Smooth muscle cell (in vitro differentiated cells): ENCODE data around the gene TRIM72. TPM values are rescaled to one million over a fixed set of nuclear protein-coding genes. Genes with fewer than 3 reads are reported as not detected.

Experiments used
- DNase-seq: peaks from one replicate; lab custom pipeline; 2025; ENCODE audit not compliant: unreplicated experiment; lab: John Stamatoyannopoulos, UW
- H2AFZ ChIP-seq: fragments of 200-600 bp; sonication (generic); 2 replicates; pipeline ENCODE4 v1.6.0; 2016; ENCODE audit warnings: antibody characterized with exemption, low read depth, mild to moderate bottlenecking
- H3F3A ChIP-seq: fragments of 200-600 bp; sonication (generic); 2 replicates; pipeline ENCODE4 v1.6.0; 2017; ENCODE audit warnings: antibody characterized with exemption, low read depth
- H3K27ac ChIP-seq: fragments of 200-600 bp; sonication (generic); 2 replicates; pipeline ENCODE4 v1.5.1; 2016; ENCODE audit warnings: low read depth, mild to moderate bottlenecking
- H3K27me3 ChIP-seq: fragments of 200-600 bp; sonication (generic); 2 replicates; pipeline ENCODE4 v1.6.1; 2016; ENCODE audit warnings: low read depth, mild to moderate bottlenecking
- H3K36me3 ChIP-seq: fragments of 200-600 bp; sonication (generic); 2 replicates; pipeline ENCODE4 v1.5.1; 2016; ENCODE audit warnings: low read depth
- H3K4me1 ChIP-seq: fragments of 200-600 bp; sonication (generic); 2 replicates; pipeline ENCODE4 v1.5.1; 2016; ENCODE audit warnings: low read depth
- H3K4me2 ChIP-seq: fragments of 200-600 bp; sonication (generic); 2 replicates; pipeline ENCODE4 v1.6.0; 2016; ENCODE audit warnings: mild to moderate bottlenecking
- H3K4me3 ChIP-seq: fragments of 200-600 bp; sonication (generic); 2 replicates; pipeline ENCODE4 v1.5.1; 2016; ENCODE audit warnings: mild to moderate bottlenecking
- H3K79me2 ChIP-seq: fragments of 200-600 bp; sonication (generic); 2 replicates; pipeline ENCODE4 v1.6.0; 2016; ENCODE audit warnings: low read depth, mild to moderate bottlenecking
- H3K9ac ChIP-seq: fragments of 200-600 bp; sonication (generic); 2 replicates; pipeline ENCODE4 v1.6.0; 2016; ENCODE audit warnings: low read depth
- H3K9me3 ChIP-seq: fragments of 200-600 bp; sonication (generic); replicated peaks from 2 replicates; pipeline ENCODE4 v1.5.1; 2016; ENCODE audit warnings: low read depth
- H4K20me1 ChIP-seq: fragments of 200-600 bp; sonication (generic); 2 replicates; pipeline ENCODE4 v1.6.0; 2016; ENCODE audit warnings: low read depth
- CTCF ChIP-seq: fragments of 200-600 bp; sonication (generic); IDR thresholded peaks from 2 replicates; pipeline ENCODE4 v1.5.1; 2017; ENCODE audit warnings: borderline replicate concordance, mild to moderate bottlenecking, antibody characterized with exemption; ENCODE audit not compliant: insufficient read depth, poor library complexity, severe bottlenecking
- WGBS: methylation state at CpG from one replicate; pipeline ENCODE4 v1.1.7; 2016; ENCODE audit warnings: low lambda C conversion rate; 5-methylcytosine and 5-hydroxymethylcytosine counted together
- polyA plus RNA-seq: library from polyadenylated mRNA; unstranded; fragments of >200 nt; fragmentation: Nextera tagmentation; extraction: Ambion mirVana; gene quantifications from 2 replicates; pipeline ENCODE4 v1.2.1, GENCODE V29; 2016
- total RNA-seq: library from RNA; depleted of rRNA; stranded (reverse); fragments of >200 nt; gene quantifications from 2 replicates; pipeline ENCODE4 v1.2.3, GENCODE V29; 2014

Gene TRIM72
- total and polyA plus RNA-seq, 2 experiments from 2014 or later, result 0.04 to 0.07 TPM

GRCh38 chr16:31219154-31219741 lies 5.3 kb downstream of the TRIM72 start:
- Histone ChIP-seq H3K27me3 (peaks cover 63% of the 10 kb centered on the region), H2AFZ (no peak overlapping the region), H3F3A (no peaks in the 10 kb centered on the region), H3K27ac (no peak overlapping the region), H3K9me3 (no peaks in the 10 kb centered on the region), H3K4me2 (no peak overlapping the region), H3K36me3 (no peaks in the 10 kb centered on the region), H3K4me1 (peaks cover 20% of the 10 kb centered on the region), H3K9ac (no peak overlapping the region), H4K20me1 (no peaks in the 10 kb centered on the region), H3K4me3 (no peak overlapping the region), H3K79me2 (no peaks in the 10 kb centered on the region)
- 92% methylated on average over 15 of the region's 15 CpGs for WGBS
- TF ChIP-seq CTCF, result no peak
- DNase-seq, result no peak

- DNase-seq, result no peak
- H3K4me2 ChIP-seq, result no peak overlapping the region
- H2AFZ ChIP-seq, result no peak overlapping the region
- no peak overlapping the region for H3K4me3 ChIP-seq
- H3K9me3 ChIP-seq, result no peaks in the 10 kb centered on the region
- 89% methylated on average over 12 of the region's 12 CpGs for WGBS
- peaks cover 40% of the 10 kb centered on the region for H3K27me3 ChIP-seq
- H3F3A ChIP-seq, result no peaks in the 10 kb centered on the region
- H3K79me2 ChIP-seq, result no peaks in the 10 kb centered on the region
- no peak overlapping the region for H3K9ac ChIP-seq
- H3K36me3 ChIP-seq, result no peaks in the 10 kb centered on the region
- H3K4me1 ChIP-seq, result peaks cover 4% of the 10 kb centered on the region
- TF ChIP-seq CTCF, result no peak
- no peaks in the 10 kb centered on the region for H4K20me1 ChIP-seq
- no peak overlapping the region for H3K27ac ChIP-seq
These were observed 7.6 kb downstream of the TRIM72 start for GRCh38 chr16:31221357-31222160.

GRCh38 chr16:31223044-31223443 lies 9.1 kb downstream of the TRIM72 start:
- H3K4me2 ChIP-seq, result no peak overlapping the region
- no peak for DNase-seq
- TF ChIP-seq CTCF, result no peak
- no peaks in the 10 kb centered on the region for H4K20me1 ChIP-seq
- H3K27ac ChIP-seq, result no peak overlapping the region
- H3K27me3 ChIP-seq, result peaks cover 25% of the 10 kb centered on the region
- 88% methylated on average over 5 of the region's 5 CpGs for WGBS
- H2AFZ ChIP-seq, result no peak overlapping the region
- no peak overlapping the region for H3K9ac ChIP-seq
- H3K9me3 ChIP-seq, result no peaks in the 10 kb centered on the region
- H3F3A ChIP-seq, result no peaks in the 10 kb centered on the region
- no peaks in the 10 kb centered on the region for H3K4me1 ChIP-seq
- no peak overlapping the region for H3K4me3 ChIP-seq
- no peaks in the 10 kb centered on the region for H3K79me2 ChIP-seq
- H3K36me3 ChIP-seq, result no peaks in the 10 kb centered on the region
